ENCODE results near the gene MST1.
"Not testable (repeated sequence)": the region's sequence is repeated elsewhere in the genome, so short reads cannot be mapped to it uniquely, and the experiment has no call there.

DNA sequence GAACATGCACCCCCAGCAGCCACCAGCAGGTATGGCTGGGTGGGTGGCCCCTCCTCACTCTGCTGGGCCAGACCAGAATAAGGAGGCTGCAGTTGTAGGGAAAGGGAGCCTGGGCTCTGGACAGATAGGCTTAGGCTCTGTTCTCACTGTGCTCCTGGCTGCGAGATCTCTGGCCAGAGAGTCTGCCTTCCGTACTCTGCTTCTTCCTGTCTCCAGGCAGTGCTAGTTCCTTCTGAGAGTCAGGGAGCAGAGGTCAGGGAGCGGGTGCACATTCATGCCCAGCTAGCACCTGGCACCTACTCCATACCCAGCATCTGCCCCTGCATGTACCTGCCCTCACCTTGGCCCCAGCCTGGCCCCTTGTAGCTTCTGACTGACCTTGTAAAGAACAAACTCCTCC is 2.2 kb upstream of the MST1 start:
- not testable (repeated sequence) for TF ChIP-seq POLR2A, POLR2AphosphoS5 (IDR thresholded peaks at IDR 0.05; ENCODE audit: low read depth, low read length)
